LHCN-M2 (cell line): ENCODE data around the gene FITM2. TPM values are rescaled to one million over a fixed set of nuclear protein-coding genes. Genes with fewer than 3 reads are reported as not detected.
"Not testable (repeated sequence)": the region's sequence is repeated elsewhere in the genome, so short reads cannot be mapped to it uniquely, and the experiment has no call there.

ENCODE experiments used
- DNase-seq: peaks from one replicate; pipeline ENCODE4 v3.0.0-alpha.2; 2012; ENCODE audit warnings: low read depth
- total RNA-seq: library from RNA; depleted of rRNA; stranded (reverse); fragments of >200 nt; gene quantifications from 2 replicates; pipeline ENCODE4 v1.2.3, GENCODE V29; 2014

Gene FITM2
- total RNA-seq, 1 experiment from 2014 or later: 7.3 TPM

- no peak for DNase-seq
Measured at GRCh38 chr20:44334306-44334705, 23.3 kb upstream of the FITM2 start.

- DNase-seq: no peak
Measured at GRCh38 chr20:44331201-44331600, 20.2 kb upstream of the FITM2 start.

GRCh38 chr20:44328428-44328827, 17.4 kb upstream of the FITM2 start:
- DNase-seq: no peak

- not testable (repeated sequence) for DNase-seq
Measured at GRCh38 chr20:44327748-44328147, 16.7 kb upstream of the FITM2 start.

GRCh38 chr20:44326391-44327159, 15.6 kb upstream of the FITM2 start:
- DNase-seq: no peak

- no peak for DNase-seq
Measured at GRCh38 chr20:44324343-44324742, 13.3 kb upstream of the FITM2 start.

GRCh38 chr20:44319839-44320422, 8.9 kb upstream of the FITM2 start:
- DNase-seq: no peak

- DNase-seq: no peak
Measured at GRCh38 chr20:44314870-44315269, 3.9 kb upstream of the FITM2 start.

GRCh38 chr20:44309763-44310663, 989 bp downstream of the FITM2 start:
- peak; percentile 35 for DNase-seq

GRCh38 chr20:44306927-44307326, 4.1 kb downstream of the FITM2 start:
- DNase-seq: no peak

GRCh38 chr20:44304383-44304782, 6.6 kb downstream of the FITM2 start:
- DNase-seq: no peak

GRCh38 chr20:44302736-44303135, 8.3 kb downstream of the FITM2 start:
- no peak for DNase-seq

- no peak for DNase-seq
Measured at GRCh38 chr20:44302026-44302669, 8.9 kb downstream of the FITM2 start.

GRCh38 chr20:44301285-44301684, 9.7 kb downstream of the FITM2 start:
- DNase-seq: no peak

GRCh38 chr20:44299011-44299535, 11.9 kb downstream of the FITM2 start:
- not testable (repeated sequence) for DNase-seq

GRCh38 chr20:44297721-44298120, 13.3 kb downstream of the FITM2 start:
- DNase-seq: no peak

GRCh38 chr20:44296011-44296410, 15.0 kb downstream of the FITM2 start:
- no peak for DNase-seq

GRCh38 chr20:44291754-44292153, 19.2 kb downstream of the FITM2 start:
- no peak for DNase-seq

- DNase-seq: no peak
Measured at GRCh38 chr20:44288252-44288651, 22.8 kb downstream of the FITM2 start.

- DNase-seq: no peak
Measured at GRCh38 chr20:44287272-44288097, 23.5 kb downstream of the FITM2 start.

GRCh38 chr20:44284032-44284431, 27.0 kb downstream of the FITM2 start:
- DNase-seq: no peak
